ENCODE measurements around the gene ACSS1.

DNA sequence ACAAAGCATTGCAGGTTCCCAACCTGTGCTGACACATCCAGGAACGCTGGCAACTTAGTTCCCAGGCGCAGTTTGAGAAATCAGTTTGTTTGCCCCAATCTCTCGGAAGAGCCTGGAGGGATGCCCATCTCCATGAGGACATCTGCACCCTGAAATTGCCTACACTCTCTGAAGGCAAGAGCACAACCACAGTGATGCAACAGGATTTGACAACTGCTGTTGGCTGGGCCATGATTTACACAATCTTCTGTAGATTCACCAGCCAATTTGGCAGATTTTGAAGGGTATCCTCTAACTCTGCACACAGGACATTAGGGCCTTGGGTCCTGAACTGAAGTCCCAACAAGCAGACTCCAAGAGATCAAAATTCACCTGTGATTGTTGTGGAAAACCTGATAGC is 68.8 kb downstream of the ACSS1 start:
- no peak for TF ChIP-seq GATA2 (IDR thresholded peaks at IDR 0.05; ENCODE audit: low read depth, low read length)
- TF ChIP-seq GATA3 (IDR thresholded peaks at IDR 0.05; ENCODE audit: low read depth, low read length) = no peak
